ENCODE measurements around the gene KRTAP10-8. TPM values are rescaled to one million over a fixed set of nuclear protein-coding genes. Genes with fewer than 3 reads are reported as not detected.
"Not testable (repeated sequence)": the region's sequence is repeated elsewhere in the genome, so short reads cannot be mapped to it uniquely, and the experiment has no call there.

The KRTAP10-8 gene
- total RNA-seq, 4 donors from 2014 or later = 1.3 to 7.2 TPM; not detected in 2

DNA sequence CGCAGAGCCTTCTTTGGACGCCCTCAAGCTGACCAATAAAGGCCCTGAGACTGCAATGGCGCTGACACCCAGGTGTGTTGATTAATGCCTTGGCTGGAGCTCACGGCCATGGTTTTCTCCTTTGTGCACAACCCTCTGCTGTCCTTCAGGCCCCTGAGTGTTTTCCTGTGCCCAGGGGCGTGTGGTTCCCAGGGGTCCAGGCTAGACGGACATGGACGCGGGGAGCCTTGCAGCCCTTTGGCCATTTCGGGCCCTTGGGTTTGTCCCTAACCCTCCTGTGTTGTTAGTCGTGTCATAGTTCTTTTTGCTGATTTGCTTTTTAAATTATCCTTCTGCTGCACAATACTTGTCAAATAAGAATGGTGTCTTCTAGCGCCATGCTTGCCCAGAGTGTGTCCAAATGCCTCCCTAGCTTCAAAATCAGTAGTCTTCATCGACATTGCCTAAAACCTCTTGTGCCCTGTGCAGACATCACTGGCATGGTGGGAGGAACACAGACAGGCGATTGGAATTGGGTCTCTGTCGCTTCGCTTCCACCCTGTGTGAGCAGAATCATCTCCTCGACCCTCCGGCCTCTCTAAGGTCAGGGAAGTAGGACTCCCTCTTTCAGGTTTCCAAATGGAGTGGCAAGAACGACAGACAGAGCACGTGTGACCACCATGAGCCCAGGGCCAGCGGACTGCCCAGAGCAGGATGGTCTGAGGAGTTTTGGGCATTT is 36.4 kb upstream of the KRTAP10-8 start:
- Histone ChIP-seq H3K36me3 (no peaks in the 10 kb centered on the region), H3K4me3 (no peak overlapping the region), H3K4me1 (peaks cover 8% of the 10 kb centered on the region), H3K27ac (no peak overlapping the region), H3K27me3 (peaks cover 18% of the 10 kb centered on the region), H3K9me3 (no peaks in the 10 kb centered on the region)
- DNase-seq (ENCODE audit: low spot score in 2 of 2) = peak in 1 of 2 donors; percentile 72
- TF ChIP-seq POLR2A (IDR thresholded peaks at IDR 0.05) (no peak), POLR2AphosphoS5 (IDR thresholded peaks at IDR 0.05) (no peak), EP300 (IDR thresholded peaks at IDR 0.05) (no peak)
- TF ChIP-seq, protein P1, sequence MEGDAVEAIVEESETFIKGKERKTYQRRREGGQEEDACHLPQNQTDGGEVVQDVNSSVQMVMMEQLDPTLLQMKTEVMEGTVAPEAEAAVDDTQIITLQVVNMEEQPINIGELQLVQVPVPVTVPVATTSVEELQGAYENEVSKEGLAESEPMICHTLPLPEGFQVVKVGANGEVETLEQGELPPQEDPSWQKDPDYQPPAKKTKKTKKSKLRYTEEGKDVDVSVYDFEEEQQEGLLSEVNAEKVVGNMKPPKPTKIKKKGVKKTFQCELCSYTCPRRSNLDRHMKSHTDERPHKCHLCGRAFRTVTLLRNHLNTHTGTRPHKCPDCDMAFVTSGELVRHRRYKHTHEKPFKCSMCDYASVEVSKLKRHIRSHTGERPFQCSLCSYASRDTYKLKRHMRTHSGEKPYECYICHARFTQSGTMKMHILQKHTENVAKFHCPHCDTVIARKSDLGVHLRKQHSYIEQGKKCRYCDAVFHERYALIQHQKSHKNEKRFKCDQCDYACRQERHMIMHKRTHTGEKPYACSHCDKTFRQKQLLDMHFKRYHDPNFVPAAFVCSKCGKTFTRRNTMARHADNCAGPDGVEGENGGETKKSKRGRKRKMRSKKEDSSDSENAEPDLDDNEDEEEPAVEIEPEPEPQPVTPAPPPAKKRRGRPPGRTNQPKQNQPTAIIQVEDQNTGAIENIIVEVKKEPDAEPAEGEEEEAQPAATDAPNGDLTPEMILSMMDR (IDR thresholded peaks at IDR 0.05) = no peak
- 87% methylated on average over 20 of the region's 20 CpGs for WGBS

DNA sequence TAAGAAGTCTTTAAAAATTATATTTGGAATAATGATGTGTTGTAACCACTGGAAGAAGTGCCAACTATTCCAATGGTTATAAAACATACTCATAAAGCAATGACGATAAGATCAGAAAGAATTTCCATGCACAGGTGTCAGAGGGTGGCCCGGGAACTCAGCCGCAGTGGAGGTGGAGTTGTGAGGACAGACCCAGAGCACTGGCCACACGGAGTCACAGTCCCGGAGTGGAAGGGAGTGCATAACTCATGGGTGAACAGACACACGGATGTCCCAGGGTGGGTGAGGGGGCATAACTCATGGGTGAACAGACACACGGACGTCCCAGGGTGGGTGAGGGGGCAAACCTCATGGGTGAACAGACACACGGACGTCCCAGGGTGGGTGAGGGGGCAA is 35.9 kb upstream of the KRTAP10-8 start:
- TF ChIP-seq POLR2A (IDR thresholded peaks at IDR 0.05) (no peak), POLR2AphosphoS5 (IDR thresholded peaks at IDR 0.05) (no peak), EP300 (IDR thresholded peaks at IDR 0.05) (no peak)
- TF ChIP-seq, protein P1 (IDR thresholded peaks at IDR 0.05) = no peak
- Histone ChIP-seq H3K9me3 (no peaks in the 10 kb centered on the region), H3K27ac (no peak overlapping the region), H3K27me3 (peaks cover 18% of the 10 kb centered on the region), H3K36me3 (no peaks in the 10 kb centered on the region), H3K4me3 (no peak overlapping the region), H3K4me1 (peaks cover 8% of the 10 kb centered on the region)
- DNase-seq (ENCODE audit: low spot score in 2 of 2) = peak in 1 of 2 donors; percentile 58
- WGBS = 82% methylated on average over 10 of the region's 10 CpGs

DNA sequence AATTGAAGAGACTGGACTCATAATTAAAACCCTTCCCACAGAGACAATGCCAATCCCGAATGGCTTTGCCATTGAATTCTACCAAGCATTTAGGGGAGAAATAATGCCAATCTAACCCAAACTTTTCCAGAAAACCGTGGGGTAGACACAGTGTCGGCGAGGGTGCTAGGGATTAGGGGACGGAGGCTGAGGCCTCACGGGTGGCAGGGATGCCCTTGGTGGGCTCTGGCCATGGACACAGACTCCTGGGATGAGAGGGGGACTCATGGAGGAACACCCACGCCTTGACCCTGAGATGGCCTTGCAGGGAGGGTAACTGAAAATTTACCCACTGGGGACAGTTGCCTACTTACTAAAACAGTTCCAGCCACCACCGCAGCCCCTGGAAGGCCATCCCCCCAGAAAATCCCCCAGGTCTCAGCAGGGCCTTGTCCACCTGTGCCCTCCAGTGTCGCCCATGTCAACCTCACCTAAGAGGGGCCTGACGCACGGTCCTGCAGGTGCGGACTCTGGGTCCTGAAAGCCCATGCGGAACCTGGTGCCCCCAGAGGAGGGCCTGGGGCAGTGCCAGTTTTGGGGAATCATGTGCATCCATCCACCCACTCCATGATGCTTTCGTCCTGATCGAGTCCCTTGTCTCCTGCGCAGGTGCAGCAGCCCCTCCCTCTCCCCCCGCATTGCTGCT is 33.4 kb upstream of the KRTAP10-8 start:
- peaks cover 13% of the 10 kb centered on the region for H3K27me3 ChIP-seq
- H3K4me1 ChIP-seq = peaks cover 8% of the 10 kb centered on the region
- no peaks in the 10 kb centered on the region for H3K9me3 ChIP-seq
- no peak overlapping the region for H3K4me3 ChIP-seq
- TF ChIP-seq POLR2A (IDR thresholded peaks at IDR 0.05) = no peak
- TF ChIP-seq, protein P1 (IDR thresholded peaks at IDR 0.05) = no peak
- H3K27ac ChIP-seq = no peak overlapping the region
- H3K36me3 ChIP-seq = no peaks in the 10 kb centered on the region
- WGBS = 97% methylated on average over 10 of the region's 17 CpGs
- peak in 1 of 2 donors; percentile 65 for DNase-seq (ENCODE audit: low spot score in 2 of 2)

DNA sequence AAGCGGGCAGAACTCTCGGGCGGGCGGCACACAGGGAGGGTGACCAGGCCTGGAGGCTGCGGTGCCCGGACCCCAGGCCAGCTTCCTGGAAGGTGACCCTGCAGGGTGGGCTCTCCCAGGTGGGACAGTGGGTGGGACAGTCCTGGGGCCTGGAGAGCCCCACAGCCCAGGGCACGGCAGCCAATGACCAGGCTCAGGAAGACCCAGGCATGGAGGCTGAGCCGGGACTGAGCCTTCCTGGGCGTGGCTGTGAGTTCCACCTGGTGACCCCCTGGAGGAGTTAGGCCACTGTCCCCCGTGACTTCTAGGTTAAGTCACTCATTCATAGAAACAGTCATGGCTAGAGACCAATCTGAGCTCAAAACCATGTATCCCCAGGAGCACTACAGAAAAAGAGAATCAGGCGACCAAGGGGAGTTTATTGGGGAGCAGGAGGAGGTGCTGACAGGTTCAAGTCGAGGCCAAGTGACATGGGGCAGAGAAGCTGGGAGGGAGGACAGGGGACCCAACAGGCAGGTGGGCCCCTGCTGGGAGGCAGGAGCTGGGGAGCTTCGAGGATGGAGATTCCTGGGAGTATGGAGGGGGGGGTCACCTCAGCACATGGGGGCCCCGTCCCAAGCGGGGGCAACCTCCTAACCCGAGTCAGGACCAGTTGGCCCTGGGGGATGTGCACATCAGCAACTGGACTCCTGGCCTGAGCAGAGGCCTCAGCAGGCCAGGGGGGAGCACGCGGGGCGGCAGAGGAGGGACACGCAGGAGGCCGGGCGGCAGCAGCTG is 32.6 kb upstream of the KRTAP10-8 start:
- Histone ChIP-seq H3K27me3 (peaks cover 18% of the 10 kb centered on the region), H3K9me3 (no peaks in the 10 kb centered on the region), H3K4me1 (peaks cover 7% of the 10 kb centered on the region), H3K27ac (no peak overlapping the region), H3K4me3 (no peak overlapping the region), H3K36me3 (no peaks in the 10 kb centered on the region)
- DNase-seq (ENCODE audit: low spot score in 2 of 2) = peak in 1 of 2 donors; percentile 55
- 88% methylated on average over 15 of the region's 22 CpGs for WGBS
- TF ChIP-seq POLR2A (IDR thresholded peaks at IDR 0.05) = no peak
- no peak for TF ChIP-seq EP300 (IDR thresholded peaks at IDR 0.05)
- TF ChIP-seq, protein P1 (IDR thresholded peaks at IDR 0.05) = no peak
- no peak for TF ChIP-seq POLR2AphosphoS5 (IDR thresholded peaks at IDR 0.05)

DNA sequence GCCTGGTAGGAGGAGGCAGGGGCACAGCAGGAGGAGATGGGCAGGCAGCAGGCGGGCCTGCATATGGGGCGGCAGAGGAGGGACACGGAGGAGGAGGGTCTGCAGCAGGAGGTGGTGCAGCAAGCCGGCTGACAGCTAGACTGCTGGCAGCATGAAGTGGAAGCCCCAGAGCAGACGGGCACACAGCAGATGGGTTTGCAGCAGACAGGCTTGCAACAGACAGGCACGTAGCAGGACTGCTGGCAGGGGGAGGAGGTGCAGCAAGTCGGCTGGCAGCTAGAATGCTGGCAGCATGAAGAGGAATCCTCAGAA is 32.1 kb upstream of the KRTAP10-8 start:
- no peak for TF ChIP-seq POLR2A (IDR thresholded peaks at IDR 0.05)
- no peak for TF ChIP-seq POLR2AphosphoS5 (IDR thresholded peaks at IDR 0.05)
- no peak for TF ChIP-seq EP300 (IDR thresholded peaks at IDR 0.05)
- TF ChIP-seq, protein P1 (IDR thresholded peaks at IDR 0.05) = no peak
- Histone ChIP-seq H3K27me3 (peaks cover 15% of the 10 kb centered on the region), H3K27ac (no peak overlapping the region), H3K9me3 (no peaks in the 10 kb centered on the region), H3K4me3 (no peak overlapping the region), H3K4me1 (peaks cover 4% of the 10 kb centered on the region), H3K36me3 (no peaks in the 10 kb centered on the region)
- DNase-seq (ENCODE audit: low spot score in 2 of 2) = peak in 1 of 2 donors; percentile 61
- WGBS = 79% methylated on average over 7 of the region's 7 CpGs

DNA sequence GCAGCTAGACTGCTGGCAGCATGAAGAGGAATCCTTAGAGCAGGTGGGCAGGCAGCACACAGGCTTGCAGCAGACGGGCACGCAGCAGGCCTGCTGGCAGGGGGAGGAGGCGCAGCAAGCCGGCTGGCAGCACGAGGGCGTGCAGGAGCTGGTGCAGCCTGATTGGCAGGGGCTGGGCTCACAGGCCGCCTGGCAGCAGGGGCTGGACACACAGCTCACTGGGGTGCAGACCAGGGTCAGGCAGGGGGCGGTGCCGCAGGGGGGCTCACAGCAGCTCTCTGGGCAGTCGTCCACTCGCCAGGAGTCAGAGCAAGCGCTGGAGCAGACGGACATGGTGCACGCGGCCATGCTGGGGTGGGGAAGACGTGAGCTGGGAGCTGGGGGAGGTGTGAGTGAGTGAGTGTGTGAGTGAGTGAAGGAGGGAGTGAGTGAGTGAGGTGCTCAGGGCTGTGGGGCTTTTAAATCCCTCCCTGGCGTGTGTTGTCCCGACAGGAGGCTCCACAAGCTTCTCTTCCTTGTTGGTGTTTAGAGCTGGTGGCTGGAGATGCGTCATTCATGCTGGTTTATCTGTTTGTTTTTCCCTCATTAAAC is 31.6 kb upstream of the KRTAP10-8 start, which contains the start of gene KRTAP10-5:
KRTAP10-5 (minus strand) TSS at position 374 of the 591 bp plus-strand sequence; CDS start at position 348, 26 bp downstream.
- not testable (repeated sequence) for H3K4me3 ChIP-seq, H3K36me3 ChIP-seq, H3K4me1 ChIP-seq, H3K9me3 ChIP-seq, H3K27ac ChIP-seq
- WGBS = 52% methylated on average over 13 of the region's 19 CpGs
- H3K27me3 ChIP-seq = peaks cover 17% of the 10 kb centered on the region
- peak in 1 of 2 donors; percentile 47 for DNase-seq (ENCODE audit: low spot score in 2 of 2)
